Keratinocyte (primary cell): ENCODE data around the gene PERCC1. TPM values are rescaled to one million over a fixed set of nuclear protein-coding genes. Genes with fewer than 3 reads are reported as not detected.

Experiments
- DNase-seq: peaks from one replicate; pipeline ENCODE4 v3.0.0-alpha.2; 2011; ENCODE audit warnings: low read depth, missing footprints, low spot score
- FAIRE-seq: peaks from 2 replicates; lab custom pipeline; 2011; peaks lifted over from hg19 to GRCh38; lab: Jason Lieb, UNC
- H2AFZ ChIP-seq: 2 replicates; pipeline ENCODE4 v1.6.0; 2012; ENCODE audit warnings: low read length, control low read depth, inconsistent platforms; ENCODE audit not compliant: control insufficient read depth
- H3K27ac ChIP-seq: 2 replicates; pipeline ENCODE4 v1.5.1; 2011; ENCODE audit warnings: low read length; ENCODE audit not compliant: control insufficient read depth, insufficient read depth
- H3K27me3 ChIP-seq: 3 replicates; pipeline ENCODE4 v1.6.0; 2011; ENCODE audit warnings: low read length; ENCODE audit not compliant: control insufficient read depth, insufficient read depth; ENCODE audit errors: extremely low read depth
- H3K36me3 ChIP-seq, 2 experiments: 2 replicates in 1 of 2; 3 replicates in 1 of 2; pipeline ENCODE4 v1.5.1; 2011; ENCODE audit warnings: low read length in 2 of 2, mild to moderate bottlenecking in 1 of 2; ENCODE audit not compliant: control insufficient read depth in 2 of 2, insufficient read depth in 2 of 2; ENCODE audit errors: extremely low read depth in 1 of 2
- H3K4me1 ChIP-seq: 3 replicates; pipeline ENCODE4 v1.5.1; 2011; ENCODE audit warnings: low read length; ENCODE audit not compliant: control insufficient read depth, insufficient read depth; ENCODE audit errors: extremely low read depth
- H3K4me2 ChIP-seq: 3 replicates; pipeline ENCODE4 v1.6.0; 2011; ENCODE audit warnings: low read depth, low read length; ENCODE audit not compliant: control insufficient read depth, insufficient read depth; ENCODE audit errors: extremely low read depth
- H3K4me3 ChIP-seq, 3 experiments: fragments of 200-600 bp in 1 of 3; sonication (generic) in 1 of 3; 2 replicates in 2 of 3; 3 replicates in 1 of 3; pipeline ENCODE4 v1.5.1; 2011 to 2016; ENCODE audit warnings: low read length in 3 of 3, mild to moderate bottlenecking in 3 of 3, control low read depth in 2 of 3, inconsistent platforms in 1 of 3, low read depth in 1 of 3, mixed read lengths in 1 of 3, mixed run types in 1 of 3, moderate library complexity in 1 of 3; ENCODE audit not compliant: control insufficient read depth in 2 of 3, insufficient read depth in 2 of 3; ENCODE audit errors: extremely low read depth in 1 of 3
- H3K79me2 ChIP-seq: 2 replicates; pipeline ENCODE4 v1.6.0; 2012; ENCODE audit warnings: low read length; ENCODE audit not compliant: control insufficient read depth, insufficient read depth
- H3K9ac ChIP-seq: 3 replicates; pipeline ENCODE4 v1.6.0; 2011; ENCODE audit warnings: low read length; ENCODE audit not compliant: control insufficient read depth, insufficient read depth; ENCODE audit errors: extremely low read depth
- H3K9me1 ChIP-seq: 3 replicates; pipeline ENCODE4 v1.6.0; 2011; ENCODE audit warnings: low read length; ENCODE audit not compliant: control insufficient read depth, insufficient read depth; ENCODE audit errors: extremely low read depth
- H3K9me3 ChIP-seq: 2 replicates; pipeline ENCODE4 v1.5.1; 2012; ENCODE audit warnings: low read depth, low read length; ENCODE audit not compliant: control insufficient read depth
- H4K20me1 ChIP-seq: 3 replicates; pipeline ENCODE4 v1.6.0; 2011; ENCODE audit warnings: low read length; ENCODE audit not compliant: control insufficient read depth, insufficient read depth; ENCODE audit errors: extremely low read depth
- CTCF ChIP-seq, 3 experiments: IDR thresholded peaks in 1 of 3; conservative IDR thresholded peaks in 1 of 3; optimal IDR thresholded peaks in 1 of 3; 2 replicates in 2 of 3; 3 replicates in 1 of 3; pipeline versions ENCODE3 to v1.5.1; 2011; ENCODE audit warnings: low read length in 3 of 3, mild to moderate bottlenecking in 3 of 3, moderate library complexity in 2 of 3, control low read depth in 1 of 3, inconsistent platforms in 1 of 3; ENCODE audit not compliant: insufficient read depth in 2 of 3; ENCODE audit errors: extremely low read depth in 1 of 3
- EZH2 ChIP-seq: IDR thresholded peaks from one replicate; pipeline ENCODE4 v1.6.1; 2012; ENCODE audit warnings: inconsistent platforms, mild to moderate bottlenecking, low read length, moderate library complexity
- dilution Hi-C: fragments of 300-500 bp; cut with MboI; formaldehyde crosslinking; loops from one replicate; pipeline ENCODE4 v1.7.0; 2020; ENCODE audit warnings: low sequenced_read_pairs; ENCODE audit not compliant: extremely low pct_ligation_motif_present
- polyA plus RNA-seq, 5 experiments: library from polyadenylated mRNA; depleted of rRNA in 3 of 5; stranded (reverse) in 3 of 5; stranded (forward) in 1 of 5; unstranded in 1 of 5; fragments of >200 nt; gene quantifications; 1 replicate in 1 of 5; 2 replicates in 3 of 5; 3 replicates in 1 of 5; pipeline versions ENCODE4 v1.2.1 to v1.2.3, GENCODE V29; 2011 to 2012; ENCODE audit warnings: missing spikeins in 2 of 5, low read depth in 1 of 5, low replicate concordance in 1 of 5

The PERCC1 gene
- polyA plus RNA-seq, 1 donor (not counting 4 experiments of a cell fraction or from before 2014, with no cell fraction given) = not detected

- Histone ChIP-seq H3K36me3 (peaks cover 0 to 5% of the 10 kb centered on the region in 2 experiments), H3K79me2 (no peaks in the 10 kb centered on the region), H3K9ac (no peak overlapping the region), H3K27ac (no peak overlapping the region), H3K4me3 (no peak overlapping the region), H3K4me1 (peaks cover 3% of the 10 kb centered on the region), H2AFZ (no peak overlapping the region), H3K4me2 (no peak overlapping the region), H3K9me1 (no peaks in the 10 kb centered on the region), H3K27me3 (no peaks in the 10 kb centered on the region), H3K9me3 (no peaks in the 10 kb centered on the region), H4K20me1 (no peaks in the 10 kb centered on the region)
- dilution Hi-C loops = no loop called here
- no peak for DNase-seq
- no peak for TF ChIP-seq EZH2
- TF ChIP-seq CTCF (optimal IDR thresholded peaks at IDR 0.05 in 1 of 3, IDR thresholded peaks at IDR 0.05 in 1 of 3, conservative IDR thresholded peaks at IDR 0.05 in 1 of 3; ENCODE audit: extremely low read depth in 1 of 3, insufficient read depth in 2 of 3, low read length in 3 of 3) = no peak
- no peak for FAIRE-seq
Measured at GRCh38 chr16:1403733-1404132, 27.1 kb upstream of the PERCC1 start.

- no peak overlapping the region for H2AFZ ChIP-seq
- H3K79me2 ChIP-seq = no peaks in the 10 kb centered on the region
- H3K36me3 ChIP-seq = peaks cover 0 to 2% of the 10 kb centered on the region in 2 experiments
- FAIRE-seq (no peak), DNase-seq (no peak)
- peaks cover 3% of the 10 kb centered on the region for H3K4me1 ChIP-seq
- no peak overlapping the region for H3K27ac ChIP-seq
- H3K4me2 ChIP-seq = peak overlapping the region; percentile 87
- TF ChIP-seq EZH2 = no peak
- TF ChIP-seq CTCF (optimal IDR thresholded peaks at IDR 0.05 in 1 of 3, IDR thresholded peaks at IDR 0.05 in 1 of 3, conservative IDR thresholded peaks at IDR 0.05 in 1 of 3; ENCODE audit: extremely low read depth in 1 of 3, insufficient read depth in 2 of 3, low read length in 3 of 3) = no peak
- H3K4me3 ChIP-seq = no peak overlapping the region
- no peaks in the 10 kb centered on the region for H3K9me1 ChIP-seq
- peak overlapping the region; percentile 9 for H3K9ac ChIP-seq
- H4K20me1 ChIP-seq = no peaks in the 10 kb centered on the region
- no peaks in the 10 kb centered on the region for H3K9me3 ChIP-seq
- no peaks in the 10 kb centered on the region for H3K27me3 ChIP-seq
- dilution Hi-C loops = no loop called here
Measured at GRCh38 chr16:1407753-1408152, 23.1 kb upstream of the PERCC1 start.
